Gastrocnemius medialis (tissue), 4 donors: ENCODE results near the gene PLXNA2. TPM values are rescaled to one million over a fixed set of nuclear protein-coding genes. Genes with fewer than 3 reads are reported as not detected.

Source experiments
- ATAC-seq, 2 donors: fragments of 150-250 bp; one replicate each; pipeline ENCODE4 v1.9.1; 2016
- DNase-seq, 2 donors: peaks; one replicate each; pipeline ENCODE4 v3.0.0-alpha.2; 2019
- H3K27ac ChIP-seq, 4 donors: fragments of 200-600 bp; sonication (generic); 1 replicate in 1 of 4; 2 replicates in 3 of 4; pipeline ENCODE4 v1.5.1; 2016 to 2018; ENCODE audit warnings: mild to moderate bottlenecking in 2 of 4, moderate library complexity in 1 of 4
- H3K27me3 ChIP-seq, 3 donors: fragments of 200-600 bp; sonication (generic) in 2 of 3; 1 replicate in 1 of 3; 2 replicates in 2 of 3; pipeline versions ENCODE4 v1.5.1 to v1.6.0; 2016 to 2019; ENCODE audit warnings: mild to moderate bottlenecking in 1 of 3, moderate library complexity in 1 of 3
- H3K36me3 ChIP-seq, 2 donors: fragments of 200-600 bp; sonication (generic) in 1 of 2; one replicate each; pipeline ENCODE4 v1.5.1; 2017 to 2018
- H3K4me1 ChIP-seq, 2 donors: fragments of 200-600 bp; sonication (generic) in 1 of 2; one replicate each; pipeline ENCODE4 v1.5.1; 2016 to 2017; ENCODE audit warnings: mild to moderate bottlenecking in 2 of 2
- H3K4me3 ChIP-seq, 4 donors: fragments of 200-600 bp; sonication (generic) in 3 of 4; 1 replicate in 1 of 4; 2 replicates in 3 of 4; pipeline ENCODE4 v1.5.1; 2016 to 2019; ENCODE audit warnings: mild to moderate bottlenecking in 2 of 4
- H3K9me3 ChIP-seq, 3 donors: fragments of 200-600 bp; sonication (generic) in 2 of 3; 1 replicate in 1 of 3; 2 replicates in 2 of 3; pipeline ENCODE4 v1.5.1; 2016 to 2019
- POLR2A ChIP-seq, 2 donors: fragments of 450-650 bp; IDR thresholded peaks; one replicate each; pipeline ENCODE4 v1.6.1; 2017; ENCODE audit warnings: antibody characterized with exemption in 2 of 2, mild to moderate bottlenecking in 2 of 2, moderate library complexity in 2 of 2
- in situ Hi-C, 4 donors: fragments of 200-750 bp; cut with MboI; loops; one replicate each; pipeline versions ENCODE4 v1.15.0 to v1.8.0; 2017; ENCODE audit warnings: low sequenced_read_pairs in 4 of 4
- intact Hi-C: fragments of 100-400 bp; cut with DNase I; formaldehyde crosslinking; loops from one replicate; pipeline ENCODE4 v1.15.1; 2023; ENCODE audit warnings: low total_unique reads
- total RNA-seq, 4 donors: library from RNA; depleted of rRNA; stranded (reverse); fragments of >200 nt; gene quantifications; one replicate each; pipeline versions ENCODE4 v1.1.0 to v1.2.3, GENCODE V29; 2016
- TF ChIP-seq, protein P1 (sequence below), 5 experiments: fragments of 450-650 bp in 3 of 5; fragments of 200-600 bp in 2 of 5; sonication (generic) in 2 of 5; IDR thresholded peaks in 4 of 5; conservative IDR thresholded peaks in 1 of 5; 1 replicate in 4 of 5; 2 replicates in 1 of 5; pipeline ENCODE4 v1.5.1; 2016 to 2019; ENCODE audit warnings: antibody characterized with exemption in 5 of 5, mild to moderate bottlenecking in 3 of 5, moderate library complexity in 3 of 5

Gene PLXNA2
- total RNA-seq, 4 donors from 2014 or later, result 12.4 to 20.0 (median 16.2) TPM

- Histone ChIP-seq H3K27ac (no peak overlapping the region), H3K4me3 (no peak overlapping the region), H3K36me3 (peaks cover 0 to 31% of the 10 kb centered on the region in 2 donors), H3K27me3 (no peaks in the 10 kb centered on the region), H3K4me1 (peaks cover 32 to 58% of the 10 kb centered on the region in 2 donors), H3K9me3 (no peaks in the 10 kb centered on the region)
- TF ChIP-seq, protein P1, sequence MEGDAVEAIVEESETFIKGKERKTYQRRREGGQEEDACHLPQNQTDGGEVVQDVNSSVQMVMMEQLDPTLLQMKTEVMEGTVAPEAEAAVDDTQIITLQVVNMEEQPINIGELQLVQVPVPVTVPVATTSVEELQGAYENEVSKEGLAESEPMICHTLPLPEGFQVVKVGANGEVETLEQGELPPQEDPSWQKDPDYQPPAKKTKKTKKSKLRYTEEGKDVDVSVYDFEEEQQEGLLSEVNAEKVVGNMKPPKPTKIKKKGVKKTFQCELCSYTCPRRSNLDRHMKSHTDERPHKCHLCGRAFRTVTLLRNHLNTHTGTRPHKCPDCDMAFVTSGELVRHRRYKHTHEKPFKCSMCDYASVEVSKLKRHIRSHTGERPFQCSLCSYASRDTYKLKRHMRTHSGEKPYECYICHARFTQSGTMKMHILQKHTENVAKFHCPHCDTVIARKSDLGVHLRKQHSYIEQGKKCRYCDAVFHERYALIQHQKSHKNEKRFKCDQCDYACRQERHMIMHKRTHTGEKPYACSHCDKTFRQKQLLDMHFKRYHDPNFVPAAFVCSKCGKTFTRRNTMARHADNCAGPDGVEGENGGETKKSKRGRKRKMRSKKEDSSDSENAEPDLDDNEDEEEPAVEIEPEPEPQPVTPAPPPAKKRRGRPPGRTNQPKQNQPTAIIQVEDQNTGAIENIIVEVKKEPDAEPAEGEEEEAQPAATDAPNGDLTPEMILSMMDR (IDR thresholded peaks at IDR 0.05 in 4 of 5, conservative IDR thresholded peaks at IDR 0.05 in 1 of 5), result no peak
- TF ChIP-seq POLR2A (IDR thresholded peaks at IDR 0.05), result no peak
- intact Hi-C loops, result no loop called here
- DNase-seq (no peak), ATAC-seq (no peak)
- in situ Hi-C loops, result no loop called here
These were observed 28.8 kb downstream of the PLXNA2 start for GRCh38 chr1:208215393-208215792.

DNA sequence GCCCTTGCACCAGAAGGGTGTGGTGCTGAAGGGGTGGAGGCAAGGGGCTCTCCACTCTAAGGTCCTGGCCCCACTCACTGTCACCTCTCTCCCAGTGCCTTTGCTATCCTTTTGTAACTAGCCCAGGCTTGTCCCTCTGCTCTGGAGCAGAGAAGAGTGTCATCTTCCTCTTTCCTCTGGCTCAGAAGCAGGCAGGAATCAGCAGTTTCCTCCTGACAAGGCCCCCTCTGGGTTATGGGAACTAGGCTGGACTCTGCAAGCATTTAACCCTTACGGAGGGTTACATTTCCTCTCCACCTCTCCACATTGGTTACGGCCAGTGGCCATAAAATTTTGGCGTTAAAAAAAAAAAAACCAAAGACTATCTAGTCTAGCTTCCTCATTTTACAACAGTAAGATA is 30.4 kb downstream of the PLXNA2 start:
- in situ Hi-C loops, result no loop called here
- Histone ChIP-seq H3K27me3 (no peaks in the 10 kb centered on the region), H3K4me1 (peaks cover 16 to 42% of the 10 kb centered on the region in 2 donors), H3K4me3 (no peak overlapping the region), H3K27ac (peak overlapping the region in 3 of 4 donors; percentile 7 to 45 (median 41)), H3K36me3 (peaks cover 0 to 38% of the 10 kb centered on the region in 2 donors), H3K9me3 (no peaks in the 10 kb centered on the region)
- ATAC-seq (peak in 1 of 2 donors; percentile 37), DNase-seq (no peak)
- TF ChIP-seq, protein P1 (IDR thresholded peaks at IDR 0.05 in 4 of 5, conservative IDR thresholded peaks at IDR 0.05 in 1 of 5), result no peak
- TF ChIP-seq POLR2A (IDR thresholded peaks at IDR 0.05), result no peak
- intact Hi-C loops, result no loop called here

- in situ Hi-C loops (no loop called here), intact Hi-C loops (no loop called here)
- Histone ChIP-seq H3K27ac (peak overlapping the region in 3 of 4 donors; percentile 29 to 45 (median 40)), H3K4me1 (peaks cover 14 to 41% of the 10 kb centered on the region in 2 donors), H3K9me3 (no peaks in the 10 kb centered on the region), H3K27me3 (no peaks in the 10 kb centered on the region), H3K4me3 (no peak overlapping the region), H3K36me3 (peaks cover 0 to 45% of the 10 kb centered on the region in 2 donors)
- ATAC-seq (no peak), DNase-seq (no peak)
- TF ChIP-seq, protein P1 (IDR thresholded peaks at IDR 0.05 in 4 of 5, conservative IDR thresholded peaks at IDR 0.05 in 1 of 5), result no peak
- TF ChIP-seq POLR2A (IDR thresholded peaks at IDR 0.05), result no peak
These were observed 31.3 kb downstream of the PLXNA2 start for GRCh38 chr1:208212893-208213292.

- in situ Hi-C loops (no loop called here), intact Hi-C loops (no loop called here)
- Histone ChIP-seq H3K27ac (peak overlapping the region in 3 of 4 donors; percentile 29 to 45 (median 40)), H3K4me3 (no peak overlapping the region), H3K9me3 (no peaks in the 10 kb centered on the region), H3K27me3 (no peaks in the 10 kb centered on the region), H3K4me1 (peaks cover 10 to 38% of the 10 kb centered on the region in 2 donors), H3K36me3 (peaks cover 0 to 43% of the 10 kb centered on the region in 2 donors)
- no peak for ATAC-seq
- DNase-seq, result no peak
- TF ChIP-seq, protein P1 (IDR thresholded peaks at IDR 0.05 in 4 of 5, conservative IDR thresholded peaks at IDR 0.05 in 1 of 5), result no peak
- no peak for TF ChIP-seq POLR2A (IDR thresholded peaks at IDR 0.05)
These were observed 32.0 kb downstream of the PLXNA2 start for GRCh38 chr1:208211921-208212843.
